HepG2 (cell line): Measurements from ENCODE around the gene BAIAP3. TPM values are rescaled to one million over a fixed set of nuclear protein-coding genes. Genes with fewer than 3 reads are reported as not detected.

Source experiments
- CEBPB ChIP-seq: IDR thresholded peaks from 2 replicates; pipeline ENCODE4 v1.6.1; 2011; ENCODE audit warnings: low read depth, low read length, improper control_type of control experiment, borderline replicate concordance
- CREM ChIP-seq, 2 experiments: sonication (generic) in 1 of 2; formaldehyde crosslinking in 1 of 2; IDR thresholded peaks; 2 replicates each; pipeline versions ENCODE4 v1.4.0 to v1.6.1; 2016 to 2020; ENCODE audit warnings: antibody characterized with exemption in 1 of 2, mild to moderate bottlenecking in 1 of 2, missing genetic modification reagents in 1 of 2
- HES4 ChIP-seq: sonication (generic); formaldehyde crosslinking; IDR thresholded peaks from 2 replicates; pipeline ENCODE4 v1.9.0; 2021; ENCODE audit warnings: mild to moderate bottlenecking, missing genetic modification reagents, borderline replicate concordance
- IRF2 ChIP-seq: IDR thresholded peaks from 2 replicates; pipeline ENCODE4 v1.6.1; 2018; ENCODE audit warnings: missing genetic modification reagents, missing compliant biosample characterization
- MYC ChIP-seq: sonication (generic); formaldehyde crosslinking; IDR thresholded peaks from 2 replicates; pipeline ENCODE4 v1.9.0; 2021; ENCODE audit warnings: missing genetic modification reagents, borderline replicate concordance
- NFIB ChIP-seq: sonication (generic); formaldehyde crosslinking; IDR thresholded peaks from 2 replicates; pipeline ENCODE4 v1.9.0; 2021; ENCODE audit warnings: missing genetic modification reagents, mild to moderate bottlenecking, borderline replicate concordance
- NONO ChIP-seq, 2 experiments: fragments of 450-650 bp in 1 of 2; sonication (generic) in 1 of 2; formaldehyde crosslinking in 1 of 2; IDR thresholded peaks in 1 of 2; conservative IDR thresholded peaks in 1 of 2; 2 replicates each; pipeline versions ENCODE4 v1.6.1 to v1.8.0; 2017 to 2022; ENCODE audit warnings: mild to moderate bottlenecking in 1 of 2, missing genetic modification reagents in 1 of 2, moderate library complexity in 1 of 2
- RXRA ChIP-seq: sonication (generic); formaldehyde crosslinking; IDR thresholded peaks from 2 replicates; pipeline ENCODE4 v1.5.1; 2020; ENCODE audit warnings: missing genetic modification reagents
- SALL1 ChIP-seq: sonication (generic); formaldehyde crosslinking; IDR thresholded peaks from 2 replicates; pipeline ENCODE4 v1.8.0; 2022; ENCODE audit warnings: mild to moderate bottlenecking, missing genetic modification reagents
- SMAD3 ChIP-seq: sonication (generic); formaldehyde crosslinking; IDR thresholded peaks from 2 replicates; pipeline ENCODE4 v1.4.0; 2020; ENCODE audit warnings: missing genetic modification reagents
- TCF7L2 ChIP-seq: IDR thresholded peaks from 2 replicates; pipeline ENCODE4 v1.6.1; 2011; ENCODE audit warnings: mild to moderate bottlenecking, low read depth, low read length, moderate library complexity
- ZFYVE20 ChIP-seq: sonication (generic); formaldehyde crosslinking; IDR thresholded peaks from 2 replicates; pipeline ENCODE4 v1.8.0; 2023; ENCODE audit warnings: low read depth, mild to moderate bottlenecking, moderate library complexity, missing genetic modification reagents, borderline replicate concordance
- ZNF12 ChIP-seq: sonication (generic); formaldehyde crosslinking; IDR thresholded peaks from 2 replicates; pipeline ENCODE4 v1.5.0; 2020; ENCODE audit warnings: missing genetic modification reagents
- ZNF510 ChIP-seq: sonication (generic); formaldehyde crosslinking; IDR thresholded peaks from 2 replicates; pipeline ENCODE4 v1.4.0; 2020; ENCODE audit warnings: low read depth, mild to moderate bottlenecking, missing genetic modification reagents
- ZNF546 ChIP-seq: sonication (generic); formaldehyde crosslinking; conservative IDR thresholded peaks from 2 replicates; pipeline ENCODE4 v1.8.1; 2023; ENCODE audit warnings: mild to moderate bottlenecking, missing genetic modification reagents
- ZNF547 ChIP-seq: sonication (generic); formaldehyde crosslinking; IDR thresholded peaks from 2 replicates; pipeline ENCODE4 v1.5.1; 2020; ENCODE audit warnings: mild to moderate bottlenecking, missing genetic modification reagents
- ZNF562 ChIP-seq: sonication (generic); formaldehyde crosslinking; IDR thresholded peaks from 2 replicates; pipeline ENCODE4 v1.8.0; 2022; ENCODE audit warnings: missing genetic modification reagents, borderline replicate concordance
- ZNF607 ChIP-seq: sonication (generic); formaldehyde crosslinking; IDR thresholded peaks from 2 replicates; pipeline ENCODE4 v1.5.1; 2020; ENCODE audit warnings: missing genetic modification reagents, mild to moderate bottlenecking, borderline replicate concordance
- ZNF709 ChIP-seq: sonication (generic); formaldehyde crosslinking; IDR thresholded peaks from 2 replicates; pipeline ENCODE4 v1.5.0; 2020; ENCODE audit warnings: mild to moderate bottlenecking, missing genetic modification reagents
- polyA plus RNA-seq, 8 experiments: library from polyadenylated mRNA; depleted of rRNA in 3 of 8; stranded (reverse) in 7 of 8; unstranded in 1 of 8; fragments of >200 nt; fragmentation: Illumina TruSeq in 4 of 8; extraction: Trizol in 4 of 8; gene quantifications; 2 replicates each; pipeline versions ENCODE4 v1.2.1 to v1.2.3, GENCODE V29; 2011 to 2016; ENCODE audit warnings: low read depth in 4 of 8, missing spikeins in 1 of 8, mixed read lengths in 1 of 8; ENCODE audit not compliant: insufficient read depth in 1 of 8
- total RNA-seq, 5 experiments: library from RNA; depleted of rRNA; stranded (reverse); fragments of >200 nt; fragmentation: Illumina TruSeq; extraction: Trizol; gene quantifications; 2 replicates each; pipeline ENCODE4 v1.2.3, GENCODE V29; 2016; ENCODE audit warnings: low read depth in 1 of 5
- TF ChIP-seq, protein P1 (sequence below): IDR thresholded peaks from 2 replicates; pipeline ENCODE4 v1.4.0; 2020; ENCODE audit warnings: mild to moderate bottlenecking, missing genetic modification reagents
- TF ChIP-seq, protein P2 (sequence below): sonication (generic); formaldehyde crosslinking; IDR thresholded peaks from 2 replicates; pipeline ENCODE4 v1.4.0; 2020; ENCODE audit warnings: mild to moderate bottlenecking, low read depth, missing genetic modification reagents
- TF ChIP-seq, protein P3 (sequence below), 2 experiments: sonication (generic) in 1 of 2; formaldehyde crosslinking in 1 of 2; IDR thresholded peaks; 2 replicates each; pipeline versions ENCODE4 v1.4.0 to v1.6.1; 2018 to 2020; ENCODE audit warnings: missing genetic modification reagents in 2 of 2, borderline replicate concordance in 1 of 2, low read depth in 1 of 2, mild to moderate bottlenecking in 1 of 2, missing biosample characterization in 1 of 2

BAIAP3 gene
- total and polyA plus RNA-seq, 2 of the 13 experiments (the other 11 are each of a cell fraction or from before 2014, with no cell fraction given): 3.2 to 5.7 TPM

DNA sequence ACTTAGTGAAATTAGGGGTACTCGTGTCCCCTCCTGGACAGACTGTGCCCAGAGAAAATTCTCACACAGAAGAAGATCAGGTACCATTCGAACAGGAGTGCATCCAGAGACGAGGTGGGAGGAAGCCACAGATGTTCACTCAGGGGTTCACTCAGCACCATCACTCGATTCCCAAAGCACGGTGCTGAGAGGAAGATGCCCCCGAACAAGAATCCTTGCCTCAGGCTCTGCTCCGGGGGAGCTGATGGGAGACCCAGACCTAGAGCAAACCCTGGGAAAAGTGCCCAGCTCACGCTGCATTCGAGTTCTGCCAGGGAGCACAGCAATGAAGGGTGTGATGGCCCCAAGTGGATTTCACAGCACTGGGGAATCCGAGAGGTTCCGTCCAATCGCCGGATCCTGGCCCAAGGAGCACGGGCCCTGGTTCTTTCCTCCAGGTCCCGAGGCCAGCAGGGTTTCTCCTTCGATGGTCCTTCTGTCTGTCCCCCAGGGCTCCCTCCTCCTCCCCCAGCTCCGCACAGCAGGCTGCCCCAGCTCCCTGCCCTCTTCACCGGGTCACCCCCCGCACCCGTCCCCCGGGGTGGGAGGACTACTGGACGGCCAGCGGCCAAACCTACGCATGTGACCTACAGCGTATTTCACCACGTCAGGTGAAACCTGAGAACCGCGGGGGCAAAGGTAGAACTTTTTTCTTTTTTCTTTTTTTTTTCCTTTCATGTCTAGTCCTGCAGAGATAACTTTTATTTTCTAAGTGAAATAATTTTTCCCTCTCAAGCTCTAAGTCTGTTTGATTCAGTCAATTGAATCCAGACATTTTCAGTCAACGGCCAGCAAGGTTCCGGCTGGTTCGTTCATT lies 34.2 kb upstream of the BAIAP3 start (continued):
- TF ChIP-seq, protein P1, sequence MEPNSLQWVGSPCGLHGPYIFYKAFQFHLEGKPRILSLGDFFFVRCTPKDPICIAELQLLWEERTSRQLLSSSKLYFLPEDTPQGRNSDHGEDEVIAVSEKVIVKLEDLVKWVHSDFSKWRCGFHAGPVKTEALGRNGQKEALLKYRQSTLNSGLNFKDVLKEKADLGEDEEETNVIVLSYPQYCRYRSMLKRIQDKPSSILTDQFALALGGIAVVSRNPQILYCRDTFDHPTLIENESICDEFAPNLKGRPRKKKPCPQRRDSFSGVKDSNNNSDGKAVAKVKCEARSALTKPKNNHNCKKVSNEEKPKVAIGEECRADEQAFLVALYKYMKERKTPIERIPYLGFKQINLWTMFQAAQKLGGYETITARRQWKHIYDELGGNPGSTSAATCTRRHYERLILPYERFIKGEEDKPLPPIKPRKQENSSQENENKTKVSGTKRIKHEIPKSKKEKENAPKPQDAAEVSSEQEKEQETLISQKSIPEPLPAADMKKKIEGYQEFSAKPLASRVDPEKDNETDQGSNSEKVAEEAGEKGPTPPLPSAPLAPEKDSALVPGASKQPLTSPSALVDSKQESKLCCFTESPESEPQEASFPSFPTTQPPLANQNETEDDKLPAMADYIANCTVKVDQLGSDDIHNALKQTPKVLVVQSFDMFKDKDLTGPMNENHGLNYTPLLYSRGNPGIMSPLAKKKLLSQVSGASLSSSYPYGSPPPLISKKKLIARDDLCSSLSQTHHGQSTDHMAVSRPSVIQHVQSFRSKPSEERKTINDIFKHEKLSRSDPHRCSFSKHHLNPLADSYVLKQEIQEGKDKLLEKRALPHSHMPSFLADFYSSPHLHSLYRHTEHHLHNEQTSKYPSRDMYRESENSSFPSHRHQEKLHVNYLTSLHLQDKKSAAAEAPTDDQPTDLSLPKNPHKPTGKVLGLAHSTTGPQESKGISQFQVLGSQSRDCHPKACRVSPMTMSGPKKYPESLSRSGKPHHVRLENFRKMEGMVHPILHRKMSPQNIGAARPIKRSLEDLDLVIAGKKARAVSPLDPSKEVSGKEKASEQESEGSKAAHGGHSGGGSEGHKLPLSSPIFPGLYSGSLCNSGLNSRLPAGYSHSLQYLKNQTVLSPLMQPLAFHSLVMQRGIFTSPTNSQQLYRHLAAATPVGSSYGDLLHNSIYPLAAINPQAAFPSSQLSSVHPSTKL (CRISPR knock-in tag): peak; percentile 41; the same call in 1 of the 2 replicates
- TF ChIP-seq ZNF546 (no peak), SALL1 (CRISPR knock-in tag) (peak; percentile 24; the same call in 1 of the 2 replicates), TCF7L2 (no peak), ZNF562 (CRISPR knock-in tag) (no peak), ZNF607 (CRISPR knock-in tag) (no peak), CEBPB (peak; percentile 13; the same call in 1 of the 2 replicates), ZNF12 (CRISPR knock-in tag) (peak; percentile 68; the same call in 1 of the 2 replicates), ZNF510 (CRISPR knock-in tag) (no peak), ZNF709 (CRISPR knock-in tag) (no peak), RXRA (peak; percentile 63; the same call in 1 of the 2 replicates), MYC (CRISPR knock-in tag) (no peak), HES4 (CRISPR knock-in tag) (no peak), ZNF547 (0 out of 2 replicates have a peak, but pooled peaks have one; percentile 22), IRF2 (peak; percentile 47; the same call in 1 of the 2 replicates), CREM (IDR thresholded peaks at IDR 0.05) (peak; percentile 66; the same call in 1 of the 2 replicates), CREM (CRISPR knock-in tag; IDR thresholded peaks at IDR 0.05) (no peak), NFIB (no peak), NONO (IDR thresholded peaks at IDR 0.05) (no peak), NONO (CRISPR knock-in tag; conservative IDR thresholded peaks at IDR 0.05) (no peak), SMAD3 (CRISPR knock-in tag) (0 out of 2 replicates have a peak, but pooled peaks have one; percentile 15), ZFYVE20 (CRISPR knock-in tag) (no peak)
- TF ChIP-seq, protein P2, sequence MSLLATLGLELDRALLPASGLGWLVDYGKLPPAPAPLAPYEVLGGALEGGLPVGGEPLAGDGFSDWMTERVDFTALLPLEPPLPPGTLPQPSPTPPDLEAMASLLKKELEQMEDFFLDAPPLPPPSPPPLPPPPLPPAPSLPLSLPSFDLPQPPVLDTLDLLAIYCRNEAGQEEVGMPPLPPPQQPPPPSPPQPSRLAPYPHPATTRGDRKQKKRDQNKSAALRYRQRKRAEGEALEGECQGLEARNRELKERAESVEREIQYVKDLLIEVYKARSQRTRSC (CRISPR knock-in tag): no peak
- TF ChIP-seq, protein P3, sequence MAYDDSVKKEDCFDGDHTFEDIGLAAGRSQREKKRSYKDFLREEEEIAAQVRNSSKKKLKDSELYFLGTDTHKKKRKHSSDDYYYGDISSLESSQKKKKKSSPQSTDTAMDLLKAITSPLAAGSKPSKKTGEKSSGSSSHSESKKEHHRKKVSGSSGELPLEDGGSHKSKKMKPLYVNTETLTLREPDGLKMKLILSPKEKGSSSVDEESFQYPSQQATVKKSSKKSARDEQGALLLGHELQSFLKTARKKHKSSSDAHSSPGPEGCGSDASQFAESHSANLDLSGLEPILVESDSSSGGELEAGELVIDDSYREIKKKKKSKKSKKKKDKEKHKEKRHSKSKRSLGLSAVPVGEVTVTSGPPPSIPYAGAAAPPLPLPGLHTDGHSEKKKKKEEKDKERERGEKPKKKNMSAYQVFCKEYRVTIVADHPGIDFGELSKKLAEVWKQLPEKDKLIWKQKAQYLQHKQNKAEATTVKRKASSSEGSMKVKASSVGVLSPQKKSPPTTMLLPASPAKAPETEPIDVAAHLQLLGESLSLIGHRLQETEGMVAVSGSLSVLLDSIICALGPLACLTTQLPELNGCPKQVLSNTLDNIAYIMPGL (CRISPR knock-in tag; IDR thresholded peaks at IDR 0.05; ENCODE audit: borderline replicate concordance in 1 of 2, low read depth in 1 of 2): 0 out of 4 replicates have a peak, but pooled peaks of 1 of the 2 experiments have one; percentile 29
